ENCODE data around the gene ZNF652.
A peak's percentile ranks its signal among the peaks of the same experiment; 100 is the strongest.
"Not testable (repeated sequence)": the region's sequence is repeated elsewhere in the genome, so short reads cannot be mapped to it uniquely, and the experiment has no call there.

The ZNF652 gene

DNA sequence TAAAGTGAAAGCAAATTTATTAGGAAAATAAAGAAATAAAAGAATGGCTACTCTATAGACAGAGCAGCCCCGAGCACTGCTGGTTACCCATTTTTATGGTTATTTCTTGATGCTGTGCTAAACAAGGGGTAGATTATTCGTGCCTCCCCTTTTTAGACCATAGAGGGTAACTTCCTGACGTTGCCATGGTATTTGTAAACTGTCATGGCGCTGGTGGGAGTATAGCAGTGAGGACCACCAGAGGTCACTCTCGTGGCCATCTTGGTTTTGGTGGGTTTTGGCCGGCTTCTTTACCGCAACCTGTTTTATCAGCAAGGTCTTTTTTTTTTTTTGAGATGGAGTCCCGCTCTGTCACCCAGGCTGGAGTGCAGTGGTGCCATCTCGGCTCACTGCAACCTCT lies 100.5 kb downstream of the ZNF652 start:
- not testable (repeated sequence) for DNase-seq (ENCODE audit: low read depth, low spot score)

- no peak for DNase-seq (ENCODE audit: low read depth, low spot score)
These were observed 101.2 kb downstream of the ZNF652 start for GRCh38 chr17:49260817-49261291.

GRCh38 chr17:49260011-49260816 lies 101.8 kb downstream of the ZNF652 start:
- DNase-seq (ENCODE audit: low read depth, low spot score): peak; percentile 45

DNA sequence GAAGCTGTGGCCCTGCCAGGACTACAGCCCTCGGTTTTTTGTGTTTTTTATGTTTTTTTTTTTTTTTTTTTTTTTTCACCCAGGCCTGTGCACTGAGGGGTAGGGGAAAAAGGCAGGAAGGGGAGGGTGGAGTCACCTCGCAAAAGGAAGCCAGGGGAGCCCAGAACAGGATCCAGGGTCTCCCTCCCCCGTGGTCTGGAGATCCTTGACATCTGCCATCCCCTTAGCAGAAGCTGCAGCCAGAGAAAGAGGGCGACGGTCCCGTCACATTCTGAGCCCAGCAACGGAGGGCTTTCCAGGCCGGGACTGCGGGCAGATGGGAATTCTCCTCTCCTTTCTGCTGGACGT lies 102.4 kb downstream of the ZNF652 start:
- DNase-seq (ENCODE audit: low read depth, low spot score): no peak

- DNase-seq (ENCODE audit: low read depth, low spot score): no peak
These were observed 103.7 kb downstream of the ZNF652 start for GRCh38 chr17:49258394-49258793.

- no peak for DNase-seq (ENCODE audit: low read depth, low spot score)
These were observed 106.9 kb downstream of the ZNF652 start for GRCh38 chr17:49255125-49255524.

DNA sequence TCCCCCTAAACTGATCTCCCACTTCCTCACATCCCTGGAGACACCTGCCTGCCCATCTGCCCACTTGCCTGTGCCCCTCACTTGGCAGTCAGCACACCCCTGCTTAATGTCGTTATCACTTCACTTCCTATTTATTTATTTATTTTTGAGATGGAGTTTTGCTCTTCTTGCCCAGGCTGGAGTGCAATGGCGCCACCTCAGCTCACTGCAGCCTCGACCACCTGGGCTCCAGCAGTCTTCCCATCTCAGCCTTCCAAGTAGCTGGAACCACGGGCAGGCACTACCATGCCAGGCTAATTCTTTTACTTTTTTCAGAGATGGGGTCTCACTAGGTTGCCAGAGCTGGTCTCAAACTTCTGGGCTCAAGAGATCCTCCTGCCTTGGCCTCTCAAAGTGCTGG lies 108.0 kb downstream of the ZNF652 start:
- no peak for DNase-seq (ENCODE audit: low read depth, low spot score)

GRCh38 chr17:49252148-49252695 lies 109.8 kb downstream of the ZNF652 start:
- no peak for DNase-seq (ENCODE audit: low read depth, low spot score)

- no peak for DNase-seq (ENCODE audit: low read depth, low spot score)
These were observed 112.0 kb downstream of the ZNF652 start for GRCh38 chr17:49249890-49250522.

GRCh38 chr17:49249292-49249794 lies 112.7 kb downstream of the ZNF652 start:
- DNase-seq (ENCODE audit: low read depth, low spot score): no peak

DNA sequence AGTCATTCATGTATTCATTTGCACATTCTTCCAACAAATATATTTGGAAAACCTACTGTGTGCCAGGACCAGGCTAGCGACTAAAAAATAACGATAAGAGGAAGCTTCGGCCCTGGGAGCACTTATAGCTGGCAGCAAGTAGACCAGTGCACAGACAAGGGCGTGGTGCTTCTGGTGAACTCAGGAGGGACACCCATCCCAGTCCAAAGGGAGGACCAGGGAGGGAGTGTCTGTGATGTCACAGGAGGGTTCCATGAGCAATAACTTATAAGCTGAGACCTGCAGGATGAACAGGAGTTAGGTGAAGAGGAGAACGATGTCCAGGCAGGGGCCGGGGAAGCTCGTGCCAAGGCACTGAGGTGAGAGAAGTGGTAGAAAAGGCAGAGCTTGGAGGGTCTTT lies 114.1 kb downstream of the ZNF652 start:
- DNase-seq (ENCODE audit: low read depth, low spot score): no peak

DNA sequence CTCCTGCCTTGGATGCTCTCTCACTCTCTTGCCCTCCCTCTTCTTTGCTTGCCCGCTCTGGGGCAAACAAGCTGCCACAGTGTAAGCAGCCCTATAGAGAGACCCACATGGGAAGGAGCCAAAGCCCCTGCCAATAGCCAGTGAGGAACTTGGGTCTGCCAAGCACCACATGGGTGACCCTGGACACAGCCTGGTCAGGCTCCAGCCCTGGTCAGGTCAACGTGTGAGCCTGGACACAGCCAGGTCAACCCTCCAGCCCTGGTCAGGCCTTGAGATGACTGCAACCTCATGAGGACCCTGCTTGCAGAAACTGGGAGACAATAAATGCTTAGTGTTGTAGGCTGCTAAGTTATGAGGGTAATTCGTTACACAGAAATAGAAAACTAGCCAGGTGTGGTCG lies 117.2 kb downstream of the ZNF652 start:
- no peak for DNase-seq (ENCODE audit: low read depth, low spot score)

All from smooth muscle cell of the brain vasculature (primary cell).